Activated CD8-positive, alpha-beta memory T cell treated with anti-CD3 and anti-CD28 coated beads, Interleukin-2, amount 10 ng/mL, durations not matched to agents 7 days and 5 days (primary cell): Measurements from ENCODE around the gene ZNF17. TPM values are rescaled to one million over a fixed set of nuclear protein-coding genes. Genes with fewer than 3 reads are reported as not detected.
A peak's percentile ranks its signal among the peaks of the same experiment; 100 is the strongest.

ENCODE experiments used
- ATAC-seq: fragments of 150-1000 bp; cut with Tn5 transposase; one replicate; pipeline ENCODE4 v1.10.0; 2021; ENCODE audit warnings: moderate library complexity
- CTCF ChIA-PET: fragments of 350-600 bp; sonication (Branson Sonifier 250); formaldehyde crosslinking; loops from one replicate; lab custom pipeline; 2021; ENCODE audit warnings: antibody characterized with exemption; lab: Charles Lee
- DNase-seq: peaks from one replicate; pipeline ENCODE4 v3.0.0-alpha.2; 2020
- H3K27ac Mint-ChIP-seq: one replicate; pipeline ENCODE4 v1.8.0; 2021; ENCODE audit warnings: mild to moderate bottlenecking, mixed read lengths
- H3K27me3 Mint-ChIP-seq: one replicate; pipeline ENCODE4 v1.8.0; 2021; ENCODE audit warnings: mixed read lengths
- H3K36me3 Mint-ChIP-seq: one replicate; pipeline ENCODE4 v1.8.0; 2021; ENCODE audit warnings: mild to moderate bottlenecking, mixed read lengths
- H3K4me1 Mint-ChIP-seq: one replicate; pipeline ENCODE4 v1.8.0; 2021; ENCODE audit warnings: mixed read lengths
- H3K4me3 Mint-ChIP-seq: one replicate; pipeline ENCODE4 v1.8.0; 2021; ENCODE audit warnings: mild to moderate bottlenecking, moderate library complexity, mixed read lengths
- H3K9me3 Mint-ChIP-seq: one replicate; pipeline ENCODE4 v1.8.0; 2022; ENCODE audit warnings: low read depth, mixed read lengths
- total RNA-seq, 2 experiments: library from RNA; stranded (reverse); gene quantifications; one replicate each; pipeline ENCODE4 v1.2.3, GENCODE V29; 2021

ZNF17 gene
- total RNA-seq, 2 experiments from 2014 or later, result 14.3 to 14.6 TPM

DNA sequence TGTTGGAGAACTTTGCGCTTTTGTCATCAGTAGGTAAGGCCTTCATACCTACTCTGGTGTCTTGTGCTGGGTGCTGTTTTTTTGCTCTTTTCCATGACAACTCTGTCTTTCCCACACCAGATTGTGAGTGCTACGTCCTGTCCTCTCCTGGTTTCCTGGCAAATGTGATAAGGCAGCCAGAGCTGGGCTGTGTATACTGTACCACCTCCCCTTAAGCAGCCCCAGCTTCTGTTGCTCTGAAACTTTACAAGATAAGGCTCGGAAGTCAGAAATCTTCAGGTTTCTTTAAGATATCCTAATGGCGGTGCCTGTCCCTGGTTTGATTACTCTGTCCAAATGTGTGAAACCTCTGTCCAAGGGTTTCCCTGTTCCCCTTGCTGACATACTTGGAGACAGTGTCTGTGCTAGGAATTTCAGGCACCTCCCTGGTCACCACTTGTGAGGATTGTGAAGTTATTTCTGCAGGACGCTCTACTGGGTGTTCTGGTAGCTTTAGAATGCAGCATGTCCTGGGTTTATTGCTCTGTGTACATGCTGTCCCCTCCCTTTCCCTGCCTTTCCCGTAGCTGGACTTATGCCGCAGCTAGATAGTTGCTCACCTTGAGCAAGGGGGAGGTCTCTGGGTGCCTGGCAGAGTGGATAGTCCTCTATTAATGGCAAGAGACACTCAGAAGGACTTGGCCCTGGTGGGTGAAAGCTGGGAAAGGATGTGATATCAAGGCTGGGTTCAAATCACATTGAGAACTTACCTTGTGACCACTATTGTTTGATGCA lies 31.2 kb downstream of the ZNF17 start:
- no peak for ATAC-seq
- H3K4me3 Mint-ChIP-seq, result no peak overlapping the region
- no peak for DNase-seq
- H3K36me3 Mint-ChIP-seq, result peaks cover 81% of the 10 kb centered on the region
- CTCF ChIA-PET, result no interaction called here
- no peak overlapping the region for H3K27ac Mint-ChIP-seq
- H3K9me3 Mint-ChIP-seq, result peaks cover 44% of the 10 kb centered on the region
- no peaks in the 10 kb centered on the region for H3K27me3 Mint-ChIP-seq
- peaks cover 3% of the 10 kb centered on the region for H3K4me1 Mint-ChIP-seq

DNA sequence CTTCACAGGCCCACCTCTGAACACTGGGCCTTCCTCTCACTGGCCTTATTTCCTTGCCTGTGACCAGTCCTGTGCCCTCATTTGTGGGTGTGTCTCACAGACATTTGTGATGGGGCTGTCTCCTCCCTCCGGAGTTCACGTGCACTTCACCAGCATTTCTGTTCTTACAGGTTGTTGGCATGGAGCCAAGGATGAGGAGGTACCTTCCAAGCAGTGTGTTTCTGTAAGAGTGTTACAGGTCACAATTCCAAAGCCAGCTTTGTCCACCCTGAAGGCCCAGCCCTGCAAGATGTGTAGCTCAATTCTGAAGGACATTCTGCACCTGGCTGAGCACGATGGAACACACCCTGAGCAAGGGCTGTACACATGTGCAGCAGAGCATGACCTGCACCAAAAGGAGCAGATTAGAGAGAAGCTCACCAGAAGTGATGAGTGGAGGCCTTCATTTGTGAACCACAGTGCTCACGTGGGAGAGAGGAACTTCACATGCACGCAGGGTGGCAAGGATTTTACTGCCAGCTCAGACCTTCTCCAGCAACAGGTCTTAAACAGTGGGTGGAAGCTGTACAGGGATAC lies 32.2 kb downstream of the ZNF17 start:
- CTCF ChIA-PET, result no interaction called here
- DNase-seq (no peak), ATAC-seq (no peak)
- Mint-ChIP-seq H3K4me1 (peaks cover 3% of the 10 kb centered on the region), H3K36me3 (peaks cover 78% of the 10 kb centered on the region), H3K4me3 (no peak overlapping the region), H3K9me3 (peaks cover 44% of the 10 kb centered on the region), H3K27ac (no peak overlapping the region), H3K27me3 (no peaks in the 10 kb centered on the region)

DNA sequence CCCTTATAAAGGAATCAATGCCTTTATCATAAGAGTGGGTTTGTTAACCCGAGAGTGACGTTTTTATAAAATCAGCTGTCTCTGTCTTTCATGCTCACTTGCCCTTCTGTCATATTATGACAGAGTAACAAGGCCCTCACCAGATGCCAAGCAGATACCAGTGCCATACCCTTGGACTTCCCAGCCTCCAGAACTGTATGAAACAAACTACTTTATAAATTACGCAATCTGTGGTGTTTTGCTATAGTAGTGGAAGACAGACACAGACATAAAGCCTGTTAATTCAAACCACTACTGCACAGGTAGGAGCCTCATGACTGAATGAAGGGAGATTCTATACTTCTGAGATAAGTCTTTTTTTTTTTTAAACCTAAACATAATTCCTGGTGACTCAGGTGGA lies 41.3 kb downstream of the ZNF17 start:
- Mint-ChIP-seq H3K27me3 (no peaks in the 10 kb centered on the region), H3K9me3 (peaks cover 26% of the 10 kb centered on the region)
- CTCF ChIA-PET, result no interaction called here

DNA sequence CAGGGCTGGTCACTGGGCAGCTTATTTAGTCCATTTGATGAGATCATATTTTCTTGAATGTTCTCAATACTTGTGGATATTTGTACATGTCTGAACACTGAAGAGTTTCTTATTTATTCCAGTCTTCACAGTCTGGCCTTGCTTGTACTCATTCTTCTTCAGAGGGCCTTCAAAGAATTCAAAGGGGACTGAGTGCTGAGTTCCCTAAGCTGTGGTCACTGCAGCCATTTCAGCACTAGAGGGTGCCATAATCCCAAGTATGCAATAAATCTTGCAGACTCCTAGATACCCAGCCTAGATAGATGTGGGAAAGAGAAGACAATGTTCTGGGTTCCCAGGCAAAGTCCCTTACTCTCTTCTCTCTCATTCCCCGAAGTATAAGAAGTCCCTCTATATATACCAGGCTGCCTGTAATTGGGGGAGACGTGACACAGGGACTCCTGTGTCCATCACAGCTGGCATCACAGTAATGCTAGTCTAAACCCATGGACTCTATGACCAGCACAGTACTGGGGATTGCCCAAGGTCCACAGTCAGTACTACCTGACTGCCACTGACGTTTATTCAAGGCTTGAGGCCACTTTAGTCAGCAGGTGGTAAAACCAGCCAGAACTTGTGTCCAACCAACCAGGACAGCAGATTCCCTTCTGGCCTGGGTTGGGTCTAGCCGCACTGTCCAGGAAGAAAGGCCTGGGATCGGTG lies 54.9 kb downstream of the ZNF17 start:
- CTCF ChIA-PET, result interaction anchor here (0.6 to 1.2 kb wide), 3 partner anchors 30 to 91 kb away, joined by 3 to 5 read pairs (median 3); partner anchors contain the start of gene ZNF749
- Mint-ChIP-seq H3K27me3 (no peaks in the 10 kb centered on the region), H3K9me3 (peaks cover 34% of the 10 kb centered on the region), H3K4me1 (no peaks in the 10 kb centered on the region), H3K36me3 (peaks cover 16% of the 10 kb centered on the region), H3K4me3 (no peak overlapping the region), H3K27ac (no peak overlapping the region)
- ATAC-seq (peak; percentile 69), DNase-seq (peak; percentile 54)

More for the DNA sequence above, 41.3 kb downstream of the ZNF17 start:
- no peak overlapping the region for H3K4me3 Mint-ChIP-seq
- no peaks in the 10 kb centered on the region for H3K4me1 Mint-ChIP-seq
- H3K36me3 Mint-ChIP-seq, result peaks cover 36% of the 10 kb centered on the region
- DNase-seq, result no peak
- no peak for ATAC-seq
- no peak overlapping the region for H3K27ac Mint-ChIP-seq

DNA sequence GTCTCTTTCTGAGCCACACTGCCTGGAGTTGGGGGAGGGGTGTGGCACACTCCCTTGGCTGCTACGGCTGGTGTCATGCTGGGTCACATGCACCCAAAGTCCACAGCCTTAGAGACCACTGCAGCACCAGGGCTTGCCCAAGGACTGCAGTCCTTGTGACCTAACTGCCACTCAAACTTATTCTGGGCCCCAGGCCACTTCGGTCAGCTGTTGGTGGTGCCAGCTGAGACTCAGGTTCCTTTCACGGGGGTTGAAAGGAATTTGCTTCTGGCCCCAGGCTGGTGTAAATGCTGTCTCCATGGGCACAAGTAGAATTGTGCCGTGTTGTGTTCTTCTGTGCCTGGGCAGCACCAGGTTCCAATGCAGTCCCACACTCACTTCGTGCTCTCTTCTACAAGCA lies 55.5 kb downstream of the ZNF17 start:
- Mint-ChIP-seq H3K4me3 (no peak overlapping the region), H3K9me3 (peaks cover 32% of the 10 kb centered on the region), H3K27ac (no peak overlapping the region), H3K4me1 (no peaks in the 10 kb centered on the region), H3K27me3 (no peaks in the 10 kb centered on the region), H3K36me3 (peaks cover 23% of the 10 kb centered on the region)
- DNase-seq, result no peak
- CTCF ChIA-PET, result interaction anchor here (1.2 kb wide), 1 partner anchor 84 kb away, joined by 3 read pairs; no protein-coding TSS in a partner anchor
- no peak for ATAC-seq

Other genes starting within 250 kb of the ZNF17 start
- not detected for gene DUXA, start 243.7 kb upstream of the ZNF17 start, total RNA-seq
- 10 to 100 TPM; 27.5 to 40.4 TPM for gene ZNF264, start 219.7 kb upstream of the ZNF17 start, total RNA-seq
- gene AURKC, start 180.1 kb upstream of the ZNF17 start, total RNA-seq, result 1 to 10 TPM in 1 of 2 experiments, under 1 TPM in 1; 0.70 to 1.2 TPM
- gene ZNF805, start 170.5 kb upstream of the ZNF17 start, total RNA-seq, result 10 to 100 TPM in 1 of 2 experiments, 1 to 10 TPM in 1; 9.4 to 11.3 TPM
- gene ZNF460, start 130.7 kb upstream of the ZNF17 start, total RNA-seq, result 10 to 100 TPM; 55.2 to 67.2 TPM
- 1 to 10 TPM; 8.8 to 9.4 TPM for gene ZNF543, start 90.7 kb upstream of the ZNF17 start, total RNA-seq
- 10 to 100 TPM in 1 of 2 experiments, 1 to 10 TPM in 1; 9.3 to 10.2 TPM for gene ZNF304, start 59.9 kb upstream of the ZNF17 start, total RNA-seq
- gene TRAPPC2B, start 47.6 kb upstream of the ZNF17 start, total RNA-seq, result 10 to 100 TPM in 1 of 2 experiments, 1 to 10 TPM in 1; 9.8 to 11.2 TPM
- gene ZNF547, start 47.6 kb upstream of the ZNF17 start, total RNA-seq, result 1 to 10 TPM; 3.5 to 4.4 TPM
- 10 to 100 TPM; 23.8 to 28.8 TPM for gene ZNF548, start 21.3 kb upstream of the ZNF17 start, total RNA-seq
- gene ZNF749, start 24.2 kb downstream of the ZNF17 start, total RNA-seq, result 10 to 100 TPM; 13.1 to 13.3 TPM
- under 1 TPM; 0.15 to 0.28 TPM for gene VN1R1, start 46.0 kb downstream of the ZNF17 start, total RNA-seq
- gene ZNF772, start 66.4 kb downstream of the ZNF17 start, total RNA-seq, result 1 to 10 TPM; 7.7 to 8.8 TPM
- gene ZNF419, start 76.6 kb downstream of the ZNF17 start, total RNA-seq, result 10 to 100 TPM; 10.1 to 10.5 TPM
- gene ZNF773, start 88.8 kb downstream of the ZNF17 start, total RNA-seq, result 1 to 10 TPM; 8.5 to 9.7 TPM
- gene ZNF549, start 116.2 kb downstream of the ZNF17 start, total RNA-seq, result 1 to 10 TPM; 6.6 to 6.7 TPM
- 10 to 100 TPM; 13.7 to 14.2 TPM for gene ZNF550, start 148.7 kb downstream of the ZNF17 start, total RNA-seq
- 1 to 10 TPM; 5.3 to 5.7 TPM for gene ZNF416, start 167.8 kb downstream of the ZNF17 start, total RNA-seq
- 10 to 100 TPM; 10.6 to 11.5 TPM for gene ZIK1, start 173.0 kb downstream of the ZNF17 start, total RNA-seq
- 10 to 100 TPM; 10.6 to 12.4 TPM for gene ZNF530, start 188.7 kb downstream of the ZNF17 start, total RNA-seq
- gene ZNF134, start 203.1 kb downstream of the ZNF17 start, total RNA-seq, result 10 to 100 TPM; 17.8 to 19.0 TPM
- 10 to 100 TPM; 14.2 to 15.1 TPM for gene ZNF211, start 222.0 kb downstream of the ZNF17 start, total RNA-seq